Kidney epithelial cell (primary cell): Measurements from ENCODE around the gene COL4A4. TPM values are rescaled to one million over a fixed set of nuclear protein-coding genes. Genes with fewer than 3 reads are reported as not detected.

ENCODE experiments used
- DNase-seq: peaks from one replicate; pipeline ENCODE4 v3.0.0-alpha.2; 2010; ENCODE audit warnings: low read depth
- H3K27me3 ChIP-seq: 2 replicates; pipeline ENCODE4 v1.6.0; 2011; ENCODE audit warnings: low read length; ENCODE audit not compliant: control insufficient read depth, insufficient read depth
- H3K36me3 ChIP-seq: 2 replicates; pipeline ENCODE4 v1.5.1; 2011; ENCODE audit warnings: low read length; ENCODE audit not compliant: control insufficient read depth, insufficient read depth
- H3K4me3 ChIP-seq: 2 replicates; pipeline ENCODE4 v1.5.1; 2011; ENCODE audit warnings: low read depth, mild to moderate bottlenecking, control low read depth, low read length
- total RNA-seq: library from RNA; depleted of rRNA; stranded (reverse); fragments of >200 nt; gene quantifications from 2 replicates; pipeline ENCODE4 v1.2.3, GENCODE V29; 2015
- TF ChIP-seq, protein P1 (sequence below): IDR thresholded peaks from 2 replicates; pipeline ENCODE4 v1.5.1; 2011; ENCODE audit warnings: mild to moderate bottlenecking, moderate library complexity, low read length, control low read depth, inconsistent platforms; ENCODE audit not compliant: insufficient read depth, poor library complexity, severe bottlenecking

COL4A4 gene
- total RNA-seq, 1 donor from 2014 or later = 3.4 TPM

DNA sequence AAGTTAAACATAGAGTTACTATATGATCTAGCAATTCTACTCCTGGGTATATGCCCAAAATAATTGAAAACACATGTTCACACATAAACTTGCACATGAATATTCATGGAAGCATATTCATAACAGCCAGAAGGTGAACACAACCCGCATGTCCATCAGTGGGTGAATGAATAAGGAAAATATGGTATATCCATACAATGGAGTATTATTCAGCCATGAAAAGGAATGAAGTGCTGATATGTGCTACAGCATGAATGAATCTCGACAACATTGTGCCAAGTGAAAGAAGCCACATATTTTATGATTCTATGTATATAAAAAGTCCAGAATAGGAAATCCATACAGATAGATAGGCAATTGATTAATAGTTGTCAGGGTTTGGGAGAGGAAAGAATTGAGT lies 15.9 kb downstream of the COL4A4 start:
- DNase-seq = no peak
- TF ChIP-seq, protein P1, sequence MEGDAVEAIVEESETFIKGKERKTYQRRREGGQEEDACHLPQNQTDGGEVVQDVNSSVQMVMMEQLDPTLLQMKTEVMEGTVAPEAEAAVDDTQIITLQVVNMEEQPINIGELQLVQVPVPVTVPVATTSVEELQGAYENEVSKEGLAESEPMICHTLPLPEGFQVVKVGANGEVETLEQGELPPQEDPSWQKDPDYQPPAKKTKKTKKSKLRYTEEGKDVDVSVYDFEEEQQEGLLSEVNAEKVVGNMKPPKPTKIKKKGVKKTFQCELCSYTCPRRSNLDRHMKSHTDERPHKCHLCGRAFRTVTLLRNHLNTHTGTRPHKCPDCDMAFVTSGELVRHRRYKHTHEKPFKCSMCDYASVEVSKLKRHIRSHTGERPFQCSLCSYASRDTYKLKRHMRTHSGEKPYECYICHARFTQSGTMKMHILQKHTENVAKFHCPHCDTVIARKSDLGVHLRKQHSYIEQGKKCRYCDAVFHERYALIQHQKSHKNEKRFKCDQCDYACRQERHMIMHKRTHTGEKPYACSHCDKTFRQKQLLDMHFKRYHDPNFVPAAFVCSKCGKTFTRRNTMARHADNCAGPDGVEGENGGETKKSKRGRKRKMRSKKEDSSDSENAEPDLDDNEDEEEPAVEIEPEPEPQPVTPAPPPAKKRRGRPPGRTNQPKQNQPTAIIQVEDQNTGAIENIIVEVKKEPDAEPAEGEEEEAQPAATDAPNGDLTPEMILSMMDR = no peak
- no peaks in the 10 kb centered on the region for H3K36me3 ChIP-seq
- no peak overlapping the region for H3K4me3 ChIP-seq
- H3K27me3 ChIP-seq = no peaks in the 10 kb centered on the region

DNA sequence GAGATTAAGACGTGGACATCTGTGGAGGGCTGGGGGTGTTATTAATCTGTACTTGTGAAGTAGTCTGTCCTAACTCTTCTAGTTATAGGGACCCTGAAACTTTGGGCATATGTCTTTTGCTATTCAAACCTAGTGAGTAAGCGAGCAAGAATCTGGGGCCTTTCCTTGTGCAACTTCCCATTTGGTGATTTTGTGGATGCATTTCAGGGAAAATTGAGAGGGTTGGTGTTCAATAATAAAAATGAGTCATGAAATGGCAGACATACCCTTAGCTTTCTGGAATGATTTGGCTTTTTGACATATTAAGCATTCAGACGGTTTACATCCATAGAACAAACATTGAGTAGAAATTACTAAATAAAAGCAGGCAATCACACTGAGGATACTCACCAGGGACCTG lies 17.0 kb downstream of the COL4A4 start:
- no peaks in the 10 kb centered on the region for H3K27me3 ChIP-seq
- no peaks in the 10 kb centered on the region for H3K36me3 ChIP-seq
- no peak overlapping the region for H3K4me3 ChIP-seq
- TF ChIP-seq, protein P1 = no peak
- DNase-seq = no peak

DNA sequence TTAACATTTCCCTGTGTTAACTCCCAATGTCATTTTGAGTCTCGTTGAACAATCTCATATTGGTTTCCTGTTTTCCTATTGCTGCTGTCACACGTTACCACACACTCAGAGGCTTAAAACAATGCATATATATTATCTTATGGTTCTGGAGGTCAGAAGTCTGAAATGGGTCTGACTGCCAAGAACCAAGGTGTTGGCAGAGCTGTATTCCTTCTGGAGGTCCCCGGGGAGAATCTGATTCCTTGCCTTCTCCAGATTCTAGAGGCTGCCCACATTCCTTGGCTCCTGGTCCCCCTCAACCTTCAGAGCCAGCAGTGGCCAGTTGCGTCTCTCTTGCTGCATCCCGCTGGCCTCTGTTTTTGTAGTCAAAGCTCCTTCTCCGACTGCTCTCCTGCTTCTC lies 17.5 kb downstream of the COL4A4 start:
- no peak overlapping the region for H3K4me3 ChIP-seq
- H3K27me3 ChIP-seq = no peaks in the 10 kb centered on the region
- no peaks in the 10 kb centered on the region for H3K36me3 ChIP-seq
- TF ChIP-seq, protein P1 = no peak
- no peak for DNase-seq

DNA sequence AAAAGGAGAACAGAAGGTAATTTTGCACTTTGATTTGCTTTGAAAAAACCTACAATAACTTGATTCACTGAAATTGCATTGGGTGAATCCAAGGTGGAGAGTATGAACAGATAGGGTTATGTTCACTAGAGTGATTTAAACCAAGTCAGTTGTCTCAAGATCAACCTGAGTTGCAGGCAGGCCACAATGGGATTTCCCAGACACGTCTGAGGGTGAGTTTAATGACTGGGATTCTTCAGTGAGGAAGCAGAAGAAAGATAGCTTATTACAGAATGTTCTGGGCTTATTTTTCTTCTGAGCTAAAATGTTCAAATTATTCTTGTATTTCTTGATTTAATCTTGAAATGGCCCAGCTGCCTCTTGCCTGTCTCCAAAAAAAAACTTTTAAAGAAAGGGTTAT lies 20.1 kb downstream of the COL4A4 start:
- Histone ChIP-seq H3K27me3 (no peaks in the 10 kb centered on the region), H3K4me3 (no peak overlapping the region), H3K36me3 (no peaks in the 10 kb centered on the region)
- TF ChIP-seq, protein P1 = no peak
- no peak for DNase-seq

DNA sequence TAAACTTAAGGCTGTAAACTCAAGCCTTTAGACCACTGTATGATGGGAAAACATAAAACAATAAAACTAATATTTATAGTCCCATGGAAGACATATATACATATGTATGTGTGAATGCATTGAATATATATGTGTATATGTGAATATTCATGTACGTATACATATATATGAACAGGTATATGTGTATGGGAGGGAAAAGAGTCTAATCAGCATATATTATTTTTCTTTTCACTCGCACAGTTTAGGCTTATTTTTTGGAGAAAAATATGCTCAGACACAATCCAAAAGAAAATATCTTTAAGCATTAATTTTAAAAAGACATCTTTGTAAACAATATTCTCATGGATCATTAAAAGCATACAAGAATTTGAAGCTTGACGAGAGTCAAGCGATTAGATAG lies 22.7 kb downstream of the COL4A4 start:
- no peak for DNase-seq
- H3K27me3 ChIP-seq = no peaks in the 10 kb centered on the region
- H3K36me3 ChIP-seq = no peaks in the 10 kb centered on the region
- TF ChIP-seq, protein P1 = no peak
- H3K4me3 ChIP-seq = no peak overlapping the region

DNA sequence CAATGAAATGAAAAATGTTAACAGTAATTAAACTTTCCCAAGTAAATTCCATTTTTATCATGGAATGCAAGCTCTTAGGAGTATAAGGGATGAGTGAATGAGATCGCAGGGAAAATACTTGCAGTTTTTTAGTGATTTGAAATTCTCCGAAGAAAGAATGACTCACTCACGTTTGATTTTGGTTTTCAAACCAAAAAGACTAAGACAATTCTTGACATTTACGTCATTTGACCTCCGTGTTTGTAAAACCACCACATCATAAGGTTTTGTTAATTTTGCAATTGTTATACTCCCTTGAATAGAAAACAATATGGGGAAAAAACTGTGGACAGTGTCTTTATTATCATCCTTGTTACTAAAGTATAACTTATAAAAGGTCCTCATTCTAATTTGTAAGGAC lies 29.4 kb downstream of the COL4A4 start:
- TF ChIP-seq, protein P1 = no peak
- DNase-seq = no peak
- H3K36me3 ChIP-seq = no peaks in the 10 kb centered on the region
- H3K27me3 ChIP-seq = no peaks in the 10 kb centered on the region
- no peak overlapping the region for H3K4me3 ChIP-seq
